ENCODE data around the gene ALDH4A1. TPM values are rescaled to one million over a fixed set of nuclear protein-coding genes. Genes with fewer than 3 reads are reported as not detected.

The ALDH4A1 gene
- total RNA-seq, 1 experiment from 2014 or later = 18.1 TPM

- no peaks in the 10 kb centered on the region for H3K79me2 ChIP-seq (ENCODE audit: low read length)
- BruUV-seq (replicated peaks) = no TSS peak
- H3K9ac ChIP-seq (ENCODE audit: low read length) = no peak overlapping the region
- no peak for TF ChIP-seq CTCF (conservative IDR thresholded peaks at IDR 0.05; ENCODE audit: low read depth, low read length)
- TF ChIP-seq EZH2phosphoT487 (IDR thresholded peaks at IDR 0.05; ENCODE audit: borderline replicate concordance, low read length) = no peak
- no peak for TF ChIP-seq EZH2 (IDR thresholded peaks at IDR 0.05; ENCODE audit: low read length, unreplicated experiment)
- DNase-seq (no peak), ATAC-seq (no peak)
- CTCF ChIA-PET = interaction anchor here (0.6 kb wide), 1 partner anchor 21 kb away, joined by 3 read pairs; no protein-coding TSS in a partner anchor
- no peaks in the 10 kb centered on the region for H3K9me3 ChIP-seq (ENCODE audit: low read length)
- no peak overlapping the region for H3K27ac ChIP-seq (ENCODE audit: low read length)
- no peak overlapping the region for H2AFZ ChIP-seq (ENCODE audit: low read length)
- H3K4me1 ChIP-seq (ENCODE audit: insufficient read depth, low read length) = no peaks in the 10 kb centered on the region
- no peaks in the 10 kb centered on the region for H3K36me3 ChIP-seq (ENCODE audit: low read depth, low read length)
- H3K27me3 ChIP-seq (ENCODE audit: low read length) = no peaks in the 10 kb centered on the region
- H3K4me3 ChIP-seq (ENCODE audit: low read length) = no peak overlapping the region
- H3K4me2 ChIP-seq (ENCODE audit: low read length) = no peak overlapping the region
- H3K9me2 ChIP-seq (replicated peaks; ENCODE audit: low read length) = no peaks in the 10 kb centered on the region
- H4K20me1 ChIP-seq (ENCODE audit: low read length) = no peaks in the 10 kb centered on the region
- no peaks in the 10 kb centered on the region for H3F3A ChIP-seq (ENCODE audit: low read length, unreplicated experiment)
- POLR2A ChIA-PET (ENCODE audit: unreplicated experiment) = no interaction called here
- intact Hi-C loops (cut with micrococcal nuclease) = no loop called here
Observed at GRCh38 chr1:18890706-18891425, 11.5 kb downstream of the ALDH4A1 start.

GRCh38 chr1:18886003-18886335 is 16.4 kb downstream of the ALDH4A1 start:
- H3F3A ChIP-seq (ENCODE audit: low read length, unreplicated experiment) = no peaks in the 10 kb centered on the region
- H3K27ac ChIP-seq (ENCODE audit: low read length) = no peak overlapping the region
- H2AFZ ChIP-seq (ENCODE audit: low read length) = no peak overlapping the region
- H3K36me3 ChIP-seq (ENCODE audit: low read depth, low read length) = no peaks in the 10 kb centered on the region
- no peak overlapping the region for H3K9ac ChIP-seq (ENCODE audit: low read length)
- no peak for TF ChIP-seq EZH2 (IDR thresholded peaks at IDR 0.05; ENCODE audit: low read length, unreplicated experiment)
- no peak for TF ChIP-seq EZH2phosphoT487 (IDR thresholded peaks at IDR 0.05; ENCODE audit: borderline replicate concordance, low read length)
- TF ChIP-seq CTCF (conservative IDR thresholded peaks at IDR 0.05; ENCODE audit: low read depth, low read length) = no peak
- H3K27me3 ChIP-seq (ENCODE audit: low read length) = no peaks in the 10 kb centered on the region
- H4K20me1 ChIP-seq (ENCODE audit: low read length) = no peaks in the 10 kb centered on the region
- DNase-seq = no peak
- H3K4me3 ChIP-seq (ENCODE audit: low read length) = no peak overlapping the region
- ChIA-PET POLR2A (ENCODE audit: unreplicated experiment) (no interaction called here), CTCF (no interaction called here)
- ATAC-seq = no peak
- no peaks in the 10 kb centered on the region for H3K4me1 ChIP-seq (ENCODE audit: insufficient read depth, low read length)
- no peak overlapping the region for H3K4me2 ChIP-seq (ENCODE audit: low read length)
- no peaks in the 10 kb centered on the region for H3K9me2 ChIP-seq (replicated peaks; ENCODE audit: low read length)
- intact Hi-C loops (cut with micrococcal nuclease) = no loop called here
- no peaks in the 10 kb centered on the region for H3K79me2 ChIP-seq (ENCODE audit: low read length)
- no TSS peak for BruUV-seq (replicated peaks)
- no peaks in the 10 kb centered on the region for H3K9me3 ChIP-seq (ENCODE audit: low read length)

GRCh38 chr1:18885311-18886002 is 16.9 kb downstream of the ALDH4A1 start:
- ChIA-PET CTCF (no interaction called here), POLR2A (ENCODE audit: unreplicated experiment) (no interaction called here)
- Histone ChIP-seq H3K27me3 (ENCODE audit: low read length) (no peaks in the 10 kb centered on the region), H3K4me2 (ENCODE audit: low read length) (no peak overlapping the region), H3K4me1 (ENCODE audit: insufficient read depth, low read length) (no peaks in the 10 kb centered on the region), H3K9ac (ENCODE audit: low read length) (no peak overlapping the region), H4K20me1 (ENCODE audit: low read length) (no peaks in the 10 kb centered on the region), H3K9me3 (ENCODE audit: low read length) (no peaks in the 10 kb centered on the region), H3K36me3 (ENCODE audit: low read depth, low read length) (no peaks in the 10 kb centered on the region), H3K79me2 (ENCODE audit: low read length) (no peaks in the 10 kb centered on the region), H2AFZ (ENCODE audit: low read length) (no peak overlapping the region), H3K9me2 (replicated peaks; ENCODE audit: low read length) (no peaks in the 10 kb centered on the region), H3K4me3 (ENCODE audit: low read length) (no peak overlapping the region), H3K27ac (ENCODE audit: low read length) (no peak overlapping the region), H3F3A (ENCODE audit: low read length, unreplicated experiment) (no peaks in the 10 kb centered on the region)
- DNase-seq (no peak), ATAC-seq (no peak)
- BruUV-seq (replicated peaks) = no TSS peak
- intact Hi-C loops (cut with micrococcal nuclease) = no loop called here
- TF ChIP-seq EZH2 (IDR thresholded peaks at IDR 0.05; ENCODE audit: low read length, unreplicated experiment) (no peak), EZH2phosphoT487 (IDR thresholded peaks at IDR 0.05; ENCODE audit: borderline replicate concordance, low read length) (no peak), CTCF (conservative IDR thresholded peaks at IDR 0.05; ENCODE audit: low read depth, low read length) (no peak)
